DOHH2 (cell line): ENCODE results near the gene UBE2A.

Source experiments
- EZH2phosphoT487 ChIP-seq: fragments of 200-600 bp; sonication (generic); IDR thresholded peaks from 2 replicates; pipeline ENCODE4 v1.6.1; 2017; ENCODE audit warnings: borderline replicate concordance, mild to moderate bottlenecking, antibody characterized with exemption, low read length, moderate library complexity, mixed read lengths
- TF ChIP-seq, protein P1 (sequence below): fragments of 200-600 bp; sonication (generic); IDR thresholded peaks from one replicate; pipeline ENCODE4 v1.5.1; 2014; ENCODE audit warnings: antibody characterized with exemption, mild to moderate bottlenecking, low read depth, low read length; ENCODE audit not compliant: poor library complexity, severe bottlenecking

DNA sequence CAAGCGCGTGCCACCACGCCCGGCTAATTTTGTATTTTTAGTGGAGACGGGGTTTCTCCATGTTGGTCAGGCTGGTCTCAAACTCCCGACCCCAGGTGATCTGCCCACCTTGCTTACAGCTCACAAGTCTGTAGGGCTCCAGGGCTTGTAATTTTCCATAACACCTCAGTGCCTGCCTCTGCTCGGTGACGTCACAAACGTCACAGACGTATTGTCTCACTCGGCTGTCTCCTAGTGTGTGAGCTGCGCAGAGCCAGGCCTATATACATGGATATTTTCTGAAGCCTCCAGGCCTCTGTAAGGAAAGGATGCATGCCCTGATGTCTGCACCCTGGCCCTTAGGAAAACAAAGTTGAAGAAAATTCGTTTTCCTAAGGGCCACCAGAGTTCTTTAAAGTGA, 40.4 kb downstream of the UBE2A start:
- TF ChIP-seq, protein P1, sequence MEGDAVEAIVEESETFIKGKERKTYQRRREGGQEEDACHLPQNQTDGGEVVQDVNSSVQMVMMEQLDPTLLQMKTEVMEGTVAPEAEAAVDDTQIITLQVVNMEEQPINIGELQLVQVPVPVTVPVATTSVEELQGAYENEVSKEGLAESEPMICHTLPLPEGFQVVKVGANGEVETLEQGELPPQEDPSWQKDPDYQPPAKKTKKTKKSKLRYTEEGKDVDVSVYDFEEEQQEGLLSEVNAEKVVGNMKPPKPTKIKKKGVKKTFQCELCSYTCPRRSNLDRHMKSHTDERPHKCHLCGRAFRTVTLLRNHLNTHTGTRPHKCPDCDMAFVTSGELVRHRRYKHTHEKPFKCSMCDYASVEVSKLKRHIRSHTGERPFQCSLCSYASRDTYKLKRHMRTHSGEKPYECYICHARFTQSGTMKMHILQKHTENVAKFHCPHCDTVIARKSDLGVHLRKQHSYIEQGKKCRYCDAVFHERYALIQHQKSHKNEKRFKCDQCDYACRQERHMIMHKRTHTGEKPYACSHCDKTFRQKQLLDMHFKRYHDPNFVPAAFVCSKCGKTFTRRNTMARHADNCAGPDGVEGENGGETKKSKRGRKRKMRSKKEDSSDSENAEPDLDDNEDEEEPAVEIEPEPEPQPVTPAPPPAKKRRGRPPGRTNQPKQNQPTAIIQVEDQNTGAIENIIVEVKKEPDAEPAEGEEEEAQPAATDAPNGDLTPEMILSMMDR, result no peak
- TF ChIP-seq EZH2phosphoT487, result no peak
